ENCODE data around the gene RELN.

DNA sequence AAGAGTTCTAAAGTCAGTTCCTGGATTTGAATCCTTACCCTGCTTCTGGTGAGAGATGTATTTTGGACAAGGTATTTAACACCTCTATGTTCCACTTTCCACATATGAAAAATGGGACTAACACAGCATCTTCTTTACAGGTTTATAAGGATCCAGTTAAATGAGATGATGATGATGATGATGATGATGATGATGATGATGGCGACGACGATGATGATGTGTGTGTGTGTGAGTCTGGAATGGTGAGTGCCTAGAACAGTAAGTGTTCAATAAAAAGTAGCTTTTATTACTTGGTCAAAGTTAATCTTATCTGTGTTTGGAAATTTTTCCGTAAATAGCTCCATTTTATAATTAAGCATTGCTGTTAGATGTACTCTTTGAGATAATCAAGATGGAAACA, 295.2 kb downstream of the RELN start:
- TF ChIP-seq, protein P1, sequence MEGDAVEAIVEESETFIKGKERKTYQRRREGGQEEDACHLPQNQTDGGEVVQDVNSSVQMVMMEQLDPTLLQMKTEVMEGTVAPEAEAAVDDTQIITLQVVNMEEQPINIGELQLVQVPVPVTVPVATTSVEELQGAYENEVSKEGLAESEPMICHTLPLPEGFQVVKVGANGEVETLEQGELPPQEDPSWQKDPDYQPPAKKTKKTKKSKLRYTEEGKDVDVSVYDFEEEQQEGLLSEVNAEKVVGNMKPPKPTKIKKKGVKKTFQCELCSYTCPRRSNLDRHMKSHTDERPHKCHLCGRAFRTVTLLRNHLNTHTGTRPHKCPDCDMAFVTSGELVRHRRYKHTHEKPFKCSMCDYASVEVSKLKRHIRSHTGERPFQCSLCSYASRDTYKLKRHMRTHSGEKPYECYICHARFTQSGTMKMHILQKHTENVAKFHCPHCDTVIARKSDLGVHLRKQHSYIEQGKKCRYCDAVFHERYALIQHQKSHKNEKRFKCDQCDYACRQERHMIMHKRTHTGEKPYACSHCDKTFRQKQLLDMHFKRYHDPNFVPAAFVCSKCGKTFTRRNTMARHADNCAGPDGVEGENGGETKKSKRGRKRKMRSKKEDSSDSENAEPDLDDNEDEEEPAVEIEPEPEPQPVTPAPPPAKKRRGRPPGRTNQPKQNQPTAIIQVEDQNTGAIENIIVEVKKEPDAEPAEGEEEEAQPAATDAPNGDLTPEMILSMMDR (IDR thresholded peaks at IDR 0.05) = no peak
- TF ChIP-seq POLR2A (IDR thresholded peaks at IDR 0.05) = no peak
